ENCODE results near the gene MARCKSL1. TPM values are rescaled to one million over a fixed set of nuclear protein-coding genes. Genes with fewer than 3 reads are reported as not detected.
A peak's percentile ranks its signal among the peaks of the same experiment; 100 is the strongest.

Gene MARCKSL1
- total and polyA plus RNA-seq, 2 of the 13 experiments (the other 11 are each of a cell fraction or from before 2014, with no cell fraction given), result 81.9 to 155 TPM

DNA sequence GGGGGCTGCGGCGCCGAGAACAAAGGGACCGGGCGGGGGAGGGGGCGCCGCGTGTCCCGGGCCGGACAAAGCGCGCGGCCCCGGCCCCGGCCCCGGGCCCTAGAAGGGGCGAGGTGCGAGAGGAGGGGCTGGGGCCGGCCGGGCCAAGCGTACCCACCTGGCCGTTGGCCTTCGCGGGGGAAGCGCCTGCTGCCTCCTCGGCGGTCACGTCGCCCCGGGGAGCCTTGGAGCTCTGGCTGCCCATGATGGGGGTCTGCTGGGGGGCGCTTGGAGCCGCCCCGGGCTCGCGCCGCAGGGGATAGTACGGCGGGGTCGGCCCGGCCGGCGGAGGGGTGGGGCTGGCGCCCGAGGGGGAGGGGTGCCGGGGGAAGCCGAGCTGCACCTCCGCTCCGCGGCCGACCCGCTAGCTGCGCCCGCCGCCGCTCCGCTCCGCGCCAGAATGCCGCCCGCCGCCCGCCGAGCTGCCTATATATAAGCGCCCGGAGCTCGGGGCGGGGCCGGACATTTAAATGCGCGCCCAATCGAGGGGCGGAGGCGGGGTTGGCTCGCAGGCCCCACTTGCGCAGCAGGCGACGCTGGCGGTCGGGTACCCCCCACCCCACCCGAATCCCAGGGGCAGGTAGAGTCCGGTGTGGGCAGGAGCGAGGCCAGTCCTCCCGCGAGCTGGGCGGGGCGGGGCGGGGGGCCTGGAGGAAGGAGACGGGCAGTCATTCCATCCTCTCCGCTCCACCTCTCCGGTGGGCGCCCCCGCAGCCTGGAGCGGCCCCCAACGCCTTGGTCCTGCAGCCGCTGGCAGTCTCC lies at the start of gene MARCKSL1 (continued):
- no peak for TF ChIP-seq ZBTB33 (CRISPR knock-in tag; IDR thresholded peaks at IDR 0.05)
- TF ChIP-seq KAT7 (CRISPR knock-in tag; IDR thresholded peaks at IDR 0.05; ENCODE audit: borderline replicate concordance), result peak; percentile 51; the same call in 1 of the 2 replicates
- TF ChIP-seq ZNF788 (CRISPR knock-in tag; IDR thresholded peaks at IDR 0.05; ENCODE audit: borderline replicate concordance), result no peak
- no peak for TF ChIP-seq SALL2 (CRISPR knock-in tag; IDR thresholded peaks at IDR 0.05)
- TF ChIP-seq KDM5B (CRISPR knock-in tag; IDR thresholded peaks at IDR 0.05; ENCODE audit: borderline replicate concordance), result peak; percentile 73; the same call in 1 of the 2 replicates
- no peak for TF ChIP-seq ZC3H4 (CRISPR knock-in tag; IDR thresholded peaks at IDR 0.05; ENCODE audit: borderline replicate concordance)
- TF ChIP-seq KAT8 (CRISPR knock-in tag; IDR thresholded peaks at IDR 0.05), result peak; percentile 21; the same call in 1 of the 2 replicates
- TF ChIP-seq CREB1 (IDR thresholded peaks at IDR 0.05), result no peak
- no peak for TF ChIP-seq CREB1 (CRISPR knock-in tag; IDR thresholded peaks at IDR 0.05)
- TF ChIP-seq ZNF572 (CRISPR knock-in tag; IDR thresholded peaks at IDR 0.05), result no peak
- TF ChIP-seq ZNF460 (CRISPR knock-in tag; IDR thresholded peaks at IDR 0.05; ENCODE audit: borderline replicate concordance), result no peak
- no peak for TF ChIP-seq HNRNPL (IDR thresholded peaks at IDR 0.05; ENCODE audit: low read depth, low read length)
- TF ChIP-seq ZNF468 (CRISPR knock-in tag; IDR thresholded peaks at IDR 0.05), result no peak
- TF ChIP-seq SYNCRIP (IDR thresholded peaks at IDR 0.05; ENCODE audit: insufficient read depth, low read depth, low read length), result no peak
- TF ChIP-seq ZSCAN20 (CRISPR knock-in tag; IDR thresholded peaks at IDR 0.05; ENCODE audit: borderline replicate concordance), result no peak
- no peak for TF ChIP-seq ZNF513 (CRISPR knock-in tag; conservative IDR thresholded peaks at IDR 0.05)
- TF ChIP-seq NFYC (CRISPR knock-in tag; IDR thresholded peaks at IDR 0.05), result peak; percentile 11; the same call in 1 of the 2 replicates
- no peak for TF ChIP-seq ZNF12 (CRISPR knock-in tag; IDR thresholded peaks at IDR 0.05)
- TF ChIP-seq SRSF9 (IDR thresholded peaks at IDR 0.05; ENCODE audit: borderline replicate concordance, insufficient read depth, low read depth, low read length, poor library complexity, severe bottlenecking), result no peak
- no peak for TF ChIP-seq PHB2 (IDR thresholded peaks at IDR 0.05; ENCODE audit: partially characterized antibody)
- TF ChIP-seq ZBED4 (CRISPR knock-in tag; IDR thresholded peaks at IDR 0.05; ENCODE audit: borderline replicate concordance), result no peak

Data from HepG2 (cell line).